HCT116 (cell line): ENCODE results near the gene EHMT1. TPM values are rescaled to one million over a fixed set of nuclear protein-coding genes. Genes with fewer than 3 reads are reported as not detected.

Experiments used
- ATAC-seq: fragments of 200-7000 bp; cut with Tn5 transposase; 2 replicates; pipeline ENCODE4 v1.9.1; 2020; ENCODE audit warnings: mild to moderate bottlenecking, moderate library complexity
- BruUV-seq: library from RNA; stranded (reverse); fragments of 400-500 nt; replicated peaks from 2 replicates; lab custom pipeline; 2021; lab: Mats Ljungman, UMichigan
- CTCF ChIA-PET: fragments of 300-600 bp; sonication (Branson Sonifier 250); formaldehyde crosslinking; loops from one replicate; lab custom pipeline; 2021; ENCODE audit warnings: antibody characterized with exemption; lab: Charles Lee
- POLR2A ChIA-PET: fragments of 300-600, 350-600 bp; sonication (Branson Sonifier 250); formaldehyde crosslinking; loops from one replicate; lab custom pipeline; 2021; ENCODE audit warnings: antibody characterized with exemption; lab: Charles Lee
- RAD21 ChIA-PET, 2 experiments: fragments of 300-600 bp; sonication (Branson Sonifier 250); formaldehyde crosslinking; loops; one replicate each; lab custom pipeline; 2023; ENCODE audit warnings: low total read pairs in 2 of 2; ENCODE audit not compliant: uncharacterized antibody in 2 of 2, unreplicated experiment in 2 of 2, low non-redundant PET in 1 of 2; lab: Charles Lee
- DNase-seq: peaks from one replicate; pipeline ENCODE4 v3.0.0-alpha.2; 2010; ENCODE audit warnings: low read depth, low spot score
- H2AFZ ChIP-seq: fragments of 200-600 bp; shearing (Covaris generic), sonication (generic); 2 replicates; pipeline ENCODE4 v1.6.1; 2017; ENCODE audit warnings: low read depth, mixed run types, mixed read lengths, antibody characterized with exemption, low read length; ENCODE audit not compliant: poor library complexity, severe bottlenecking
- H3K27ac ChIP-seq: 2 replicates; pipeline ENCODE4 v1.5.1; 2012; ENCODE audit warnings: low read depth, low read length
- H3K27me3 ChIP-seq: fragments of 200-600 bp; sonication (generic); 2 replicates; pipeline ENCODE4 v1.6.1; 2016; ENCODE audit warnings: mixed run types, low read length, mixed read lengths; ENCODE audit not compliant: insufficient read depth
- H3K36me3 ChIP-seq, 2 experiments: fragments of 200-500 bp in 1 of 2; fragments of 200-600 bp in 1 of 2; sonication (Bioruptor generic) in 1 of 2; sonication (generic) in 1 of 2; 2 replicates each; pipeline versions ENCODE4 v1.5.1 to v1.6.1; 2014 to 2016; ENCODE audit warnings: low read length in 2 of 2, inconsistent platforms in 1 of 2, mixed read lengths in 1 of 2, mixed run types in 1 of 2; ENCODE audit not compliant: insufficient read depth in 2 of 2, control insufficient read depth in 1 of 2
- H3K4me1 ChIP-seq, 2 experiments: fragments of 200-600 bp in 1 of 2; sonication (generic) in 1 of 2; 2 replicates each; pipeline versions ENCODE4 v1.5.1 to v1.6.1; 2012 to 2017; ENCODE audit warnings: low read length in 2 of 2, inconsistent platforms in 1 of 2, mild to moderate bottlenecking in 1 of 2, mixed read lengths in 1 of 2, mixed run types in 1 of 2, moderate library complexity in 1 of 2; ENCODE audit not compliant: insufficient read depth in 2 of 2, control insufficient read depth in 1 of 2
- H3K4me2 ChIP-seq: fragments of 200-600 bp; sonication (generic); 2 replicates; pipeline ENCODE4 v1.6.1; 2017; ENCODE audit warnings: mixed run types, low read length, mixed read lengths
- H3K4me3 ChIP-seq, 2 experiments: fragments of 200-600 bp in 1 of 2; sonication (generic) in 1 of 2; replicated peaks in 1 of 2; 2 replicates each; pipeline ENCODE4 v1.5.1; 2011 to 2016; ENCODE audit warnings: low read length in 2 of 2, control low read depth in 1 of 2, low read depth in 1 of 2, mild to moderate bottlenecking in 1 of 2, mixed read lengths in 1 of 2, mixed run types in 1 of 2
- H3K79me2 ChIP-seq: fragments of 200-600 bp; sonication (generic); 2 replicates; pipeline ENCODE4 v1.6.1; 2017; ENCODE audit warnings: mild to moderate bottlenecking, mixed run types, low read length, moderate library complexity, mixed read lengths; ENCODE audit not compliant: insufficient read depth
- H3K9ac ChIP-seq: fragments of 200-600 bp; sonication (generic); 2 replicates; pipeline ENCODE4 v1.6.1; 2016; ENCODE audit warnings: low read length, mixed read lengths
- H3K9me2 ChIP-seq: fragments of 200-600 bp; sonication (generic), shearing (Covaris generic); 2 replicates; pipeline ENCODE4 v1.6.1; 2017; ENCODE audit warnings: mixed run types, mild to moderate bottlenecking, moderate library complexity; ENCODE audit not compliant: insufficient read depth
- H3K9me3 ChIP-seq, 2 experiments: fragments of 200-500 bp in 1 of 2; fragments of 200-600 bp in 1 of 2; sonication (Bioruptor generic) in 1 of 2; sonication (generic) in 1 of 2; 2 replicates each; pipeline ENCODE4 v1.6.1; 2014 to 2017; ENCODE audit warnings: low read length in 2 of 2, mixed read lengths in 2 of 2, inconsistent platforms in 1 of 2, low read depth in 1 of 2, mild to moderate bottlenecking in 1 of 2, mixed run types in 1 of 2, moderate library complexity in 1 of 2; ENCODE audit not compliant: control insufficient read depth in 1 of 2, insufficient read depth in 1 of 2
- H4K20me1 ChIP-seq: fragments of 200-600 bp; sonication (generic), shearing (Covaris generic); 2 replicates; pipeline ENCODE4 v1.6.1; 2017; ENCODE audit warnings: mixed run types, mild to moderate bottlenecking, moderate library complexity; ENCODE audit not compliant: insufficient read depth
- CBX3 ChIP-seq: IDR thresholded peaks from 2 replicates; pipeline ENCODE4 v1.6.1; 2012; ENCODE audit warnings: low read depth
- EGR1 ChIP-seq: IDR thresholded peaks from 2 replicates; pipeline ENCODE4 v1.6.1; 2012; ENCODE audit warnings: low read depth
- ELF1 ChIP-seq: IDR thresholded peaks from 2 replicates; pipeline ENCODE4 v1.6.1; 2012; ENCODE audit warnings: low read depth, borderline replicate concordance
- EZH2 ChIP-seq: fragments of 200-600 bp; sonication (generic); IDR thresholded peaks from 2 replicates; pipeline ENCODE4 v1.6.1; 2017; ENCODE audit warnings: antibody characterized with exemption, mixed run types
- EZH2phosphoT487 ChIP-seq: fragments of 200-600 bp; IDR thresholded peaks from 2 replicates; pipeline ENCODE4 v1.6.1; 2018; ENCODE audit warnings: antibody characterized with exemption, borderline replicate concordance
- POLR2A ChIP-seq: IDR thresholded peaks from 2 replicates; pipeline ENCODE4 v1.7.0; 2011; ENCODE audit warnings: borderline replicate concordance; ENCODE audit not compliant: insufficient read depth, insufficient read length; ENCODE audit errors: extremely low read depth
- RAD21 ChIP-seq: IDR thresholded peaks from 2 replicates; pipeline ENCODE4 v1.6.1; 2012; ENCODE audit warnings: low read depth, mild to moderate bottlenecking
- SIN3A ChIP-seq: IDR thresholded peaks from 2 replicates; pipeline ENCODE4 v1.6.1; 2012; ENCODE audit warnings: low read depth
- SRF ChIP-seq: IDR thresholded peaks from 2 replicates; pipeline ENCODE4 v1.6.1; 2012; ENCODE audit warnings: low read depth
- intact Hi-C: fragments of 100-400 bp; cut with micrococcal nuclease; formaldehyde crosslinking; loops from 2 replicates; pipeline ENCODE4 v1.10.0; 2022
- total RNA-seq: library from RNA; stranded (reverse); gene quantifications from one replicate; pipeline ENCODE4 v1.2.1, GENCODE V29; 2021; ENCODE audit not compliant: unreplicated experiment
- TF ChIP-seq, protein P1 (sequence below), 3 experiments: fragments of 200-600 bp in 1 of 3; sonication (generic) in 1 of 3; IDR thresholded peaks in 2 of 3; conservative IDR thresholded peaks in 1 of 3; 2 replicates each; pipeline ENCODE4 v1.5.1; 2012 to 2017; ENCODE audit warnings: low read depth in 2 of 3, low read length in 2 of 3, antibody characterized with exemption in 1 of 3, borderline replicate concordance in 1 of 3, control low read depth in 1 of 3, mild to moderate bottlenecking in 1 of 3, mixed read lengths in 1 of 3, mixed run types in 1 of 3, moderate library complexity in 1 of 3; ENCODE audit not compliant: insufficient read depth in 1 of 3
- TF ChIP-seq, protein P2 (sequence below): IDR thresholded peaks from 2 replicates; pipeline ENCODE4 v1.6.1; 2012
- TF ChIP-seq, protein P3 (sequence below): IDR thresholded peaks from 2 replicates; pipeline ENCODE4 v1.6.1; 2012
- TF ChIP-seq, protein P4 (sequence below): IDR thresholded peaks from 2 replicates; pipeline ENCODE4 v1.6.1; 2012; ENCODE audit warnings: low read depth
- TF ChIP-seq, protein P5 (sequence below): IDR thresholded peaks from 2 replicates; pipeline ENCODE4 v1.6.1; 2011; ENCODE audit warnings: mild to moderate bottlenecking, low read length, moderate library complexity; ENCODE audit not compliant: insufficient replicate concordance; ENCODE audit errors: extremely low read depth

EHMT1 gene
- total RNA-seq, 1 experiment from 2014 or later, result 86.1 TPM

DNA sequence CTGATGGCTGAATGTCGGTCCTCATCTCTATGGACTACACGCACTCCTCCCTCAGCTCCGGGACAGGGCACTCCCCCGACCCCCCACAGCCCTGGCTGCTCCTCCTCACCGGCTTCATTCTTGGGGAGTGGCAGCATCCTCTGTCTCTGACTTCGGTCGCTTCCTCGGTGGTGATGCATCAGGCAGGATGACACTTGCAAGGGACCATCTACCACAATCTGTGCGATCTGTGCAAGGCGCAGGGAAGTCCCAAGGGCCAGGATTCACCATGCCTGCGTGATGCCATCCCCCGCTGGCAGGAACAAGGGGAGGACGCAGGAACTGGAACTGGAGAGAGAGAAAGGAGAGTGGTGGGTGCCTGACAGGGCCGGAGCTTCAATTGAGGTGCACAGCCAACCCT, 256.5 kb downstream of the EHMT1 start:
- DNase-seq (no peak), ATAC-seq (no peak)
- Histone ChIP-seq H4K20me1 (no peaks in the 10 kb centered on the region), H3K36me3 (no peaks in the 10 kb centered on the region), H2AFZ (no peak overlapping the region), H3K9me2 (no peaks in the 10 kb centered on the region), H3K4me2 (no peak overlapping the region), H3K4me3 (no peak overlapping the region), H3K79me2 (no peaks in the 10 kb centered on the region), H3K27me3 (peaks cover 9% of the 10 kb centered on the region; the same call in 1 of the 2 replicates), H3K9me3 (no peaks in the 10 kb centered on the region), H3K9ac (no peak overlapping the region), H3K4me1 (peaks cover 0 to 5% of the 10 kb centered on the region in 2 experiments; a peak in 1 of 4 replicates), H3K27ac (no peak overlapping the region)
- ChIA-PET CTCF (no interaction called here), POLR2A (no interaction called here), RAD21 (no interaction called here)
- no peak for TF ChIP-seq ELF1
- TF ChIP-seq CBX3, result no peak
- no peak for TF ChIP-seq POLR2A
- no peak for TF ChIP-seq EZH2
- TF ChIP-seq, protein P1, sequence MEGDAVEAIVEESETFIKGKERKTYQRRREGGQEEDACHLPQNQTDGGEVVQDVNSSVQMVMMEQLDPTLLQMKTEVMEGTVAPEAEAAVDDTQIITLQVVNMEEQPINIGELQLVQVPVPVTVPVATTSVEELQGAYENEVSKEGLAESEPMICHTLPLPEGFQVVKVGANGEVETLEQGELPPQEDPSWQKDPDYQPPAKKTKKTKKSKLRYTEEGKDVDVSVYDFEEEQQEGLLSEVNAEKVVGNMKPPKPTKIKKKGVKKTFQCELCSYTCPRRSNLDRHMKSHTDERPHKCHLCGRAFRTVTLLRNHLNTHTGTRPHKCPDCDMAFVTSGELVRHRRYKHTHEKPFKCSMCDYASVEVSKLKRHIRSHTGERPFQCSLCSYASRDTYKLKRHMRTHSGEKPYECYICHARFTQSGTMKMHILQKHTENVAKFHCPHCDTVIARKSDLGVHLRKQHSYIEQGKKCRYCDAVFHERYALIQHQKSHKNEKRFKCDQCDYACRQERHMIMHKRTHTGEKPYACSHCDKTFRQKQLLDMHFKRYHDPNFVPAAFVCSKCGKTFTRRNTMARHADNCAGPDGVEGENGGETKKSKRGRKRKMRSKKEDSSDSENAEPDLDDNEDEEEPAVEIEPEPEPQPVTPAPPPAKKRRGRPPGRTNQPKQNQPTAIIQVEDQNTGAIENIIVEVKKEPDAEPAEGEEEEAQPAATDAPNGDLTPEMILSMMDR (IDR thresholded peaks at IDR 0.05 in 2 of 3, conservative IDR thresholded peaks at IDR 0.05 in 1 of 3; ENCODE audit: borderline replicate concordance in 1 of 3, insufficient read depth in 1 of 3, low read depth in 2 of 3, low read length in 2 of 3), result no peak
- TF ChIP-seq EGR1, result no peak
- TF ChIP-seq, protein P2, sequence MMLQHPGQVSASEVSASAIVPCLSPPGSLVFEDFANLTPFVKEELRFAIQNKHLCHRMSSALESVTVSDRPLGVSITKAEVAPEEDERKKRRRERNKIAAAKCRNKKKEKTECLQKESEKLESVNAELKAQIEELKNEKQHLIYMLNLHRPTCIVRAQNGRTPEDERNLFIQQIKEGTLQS, result no peak
- no peak for TF ChIP-seq SIN3A
- TF ChIP-seq, protein P3, sequence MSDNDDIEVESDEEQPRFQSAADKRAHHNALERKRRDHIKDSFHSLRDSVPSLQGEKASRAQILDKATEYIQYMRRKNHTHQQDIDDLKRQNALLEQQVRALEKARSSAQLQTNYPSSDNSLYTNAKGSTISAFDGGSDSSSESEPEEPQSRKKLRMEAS, result no peak
- no peak for TF ChIP-seq RAD21
- TF ChIP-seq, protein P4, sequence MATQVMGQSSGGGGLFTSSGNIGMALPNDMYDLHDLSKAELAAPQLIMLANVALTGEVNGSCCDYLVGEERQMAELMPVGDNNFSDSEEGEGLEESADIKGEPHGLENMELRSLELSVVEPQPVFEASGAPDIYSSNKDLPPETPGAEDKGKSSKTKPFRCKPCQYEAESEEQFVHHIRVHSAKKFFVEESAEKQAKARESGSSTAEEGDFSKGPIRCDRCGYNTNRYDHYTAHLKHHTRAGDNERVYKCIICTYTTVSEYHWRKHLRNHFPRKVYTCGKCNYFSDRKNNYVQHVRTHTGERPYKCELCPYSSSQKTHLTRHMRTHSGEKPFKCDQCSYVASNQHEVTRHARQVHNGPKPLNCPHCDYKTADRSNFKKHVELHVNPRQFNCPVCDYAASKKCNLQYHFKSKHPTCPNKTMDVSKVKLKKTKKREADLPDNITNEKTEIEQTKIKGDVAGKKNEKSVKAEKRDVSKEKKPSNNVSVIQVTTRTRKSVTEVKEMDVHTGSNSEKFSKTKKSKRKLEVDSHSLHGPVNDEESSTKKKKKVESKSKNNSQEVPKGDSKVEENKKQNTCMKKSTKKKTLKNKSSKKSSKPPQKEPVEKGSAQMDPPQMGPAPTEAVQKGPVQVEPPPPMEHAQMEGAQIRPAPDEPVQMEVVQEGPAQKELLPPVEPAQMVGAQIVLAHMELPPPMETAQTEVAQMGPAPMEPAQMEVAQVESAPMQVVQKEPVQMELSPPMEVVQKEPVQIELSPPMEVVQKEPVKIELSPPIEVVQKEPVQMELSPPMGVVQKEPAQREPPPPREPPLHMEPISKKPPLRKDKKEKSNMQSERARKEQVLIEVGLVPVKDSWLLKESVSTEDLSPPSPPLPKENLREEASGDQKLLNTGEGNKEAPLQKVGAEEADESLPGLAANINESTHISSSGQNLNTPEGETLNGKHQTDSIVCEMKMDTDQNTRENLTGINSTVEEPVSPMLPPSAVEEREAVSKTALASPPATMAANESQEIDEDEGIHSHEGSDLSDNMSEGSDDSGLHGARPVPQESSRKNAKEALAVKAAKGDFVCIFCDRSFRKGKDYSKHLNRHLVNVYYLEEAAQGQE, result no peak
- no peak for TF ChIP-seq SRF
- TF ChIP-seq, protein P5, sequence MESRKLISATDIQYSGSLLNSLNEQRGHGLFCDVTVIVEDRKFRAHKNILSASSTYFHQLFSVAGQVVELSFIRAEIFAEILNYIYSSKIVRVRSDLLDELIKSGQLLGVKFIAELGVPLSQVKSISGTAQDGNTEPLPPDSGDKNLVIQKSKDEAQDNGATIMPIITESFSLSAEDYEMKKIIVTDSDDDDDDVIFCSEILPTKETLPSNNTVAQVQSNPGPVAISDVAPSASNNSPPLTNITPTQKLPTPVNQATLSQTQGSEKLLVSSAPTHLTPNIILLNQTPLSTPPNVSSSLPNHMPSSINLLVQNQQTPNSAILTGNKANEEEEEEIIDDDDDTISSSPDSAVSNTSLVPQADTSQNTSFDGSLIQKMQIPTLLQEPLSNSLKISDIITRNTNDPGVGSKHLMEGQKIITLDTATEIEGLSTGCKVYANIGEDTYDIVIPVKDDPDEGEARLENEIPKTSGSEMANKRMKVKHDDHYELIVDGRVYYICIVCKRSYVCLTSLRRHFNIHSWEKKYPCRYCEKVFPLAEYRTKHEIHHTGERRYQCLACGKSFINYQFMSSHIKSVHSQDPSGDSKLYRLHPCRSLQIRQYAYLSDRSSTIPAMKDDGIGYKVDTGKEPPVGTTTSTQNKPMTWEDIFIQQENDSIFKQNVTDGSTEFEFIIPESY, result no peak
- no peak for TF ChIP-seq EZH2phosphoT487
- intact Hi-C loops, result no loop called here
- BruUV-seq, result no TSS peak
